Liver (tissue), 3 donors: ENCODE data around the gene TMTC2.

Experiments
- ATF3 ChIP-seq: IDR thresholded peaks from 2 replicates; pipeline ENCODE4 v1.6.1; 2016; ENCODE audit warnings: antibody characterized with exemption
- CTCF ChIP-seq: fragments of 150-350 bp; IDR thresholded peaks from 2 replicates; pipeline ENCODE4 v1.5.1; 2017; ENCODE audit warnings: improper control_type of control experiment, low read depth, low read length; ENCODE audit not compliant: missing input control
- GABPA ChIP-seq, 2 donors: IDR thresholded peaks in 1 of 2; conservative IDR thresholded peaks in 1 of 2; 2 replicates each; pipeline ENCODE4 v1.6.1; 2016; ENCODE audit warnings: antibody characterized with exemption in 2 of 2, mild to moderate bottlenecking in 1 of 2, moderate library complexity in 1 of 2
- JUND ChIP-seq, 2 donors: IDR thresholded peaks; 2 replicates each; pipeline ENCODE4 v1.6.1; 2016; ENCODE audit warnings: antibody characterized with exemption in 2 of 2
- MAX ChIP-seq: IDR thresholded peaks from 2 replicates; pipeline ENCODE4 v1.6.1; 2016; ENCODE audit warnings: antibody characterized with exemption
- RAD21 ChIP-seq, 2 donors: IDR thresholded peaks; 2 replicates each; pipeline ENCODE4 v1.6.1; 2016; ENCODE audit warnings: antibody characterized with exemption in 2 of 2, mild to moderate bottlenecking in 2 of 2
- REST ChIP-seq: IDR thresholded peaks from 2 replicates; pipeline ENCODE4 v1.6.1; 2016; ENCODE audit warnings: antibody characterized with exemption, mild to moderate bottlenecking
- SP1 ChIP-seq: IDR thresholded peaks from 2 replicates; pipeline ENCODE4 v1.6.1; 2018; ENCODE audit warnings: antibody characterized with exemption, mild to moderate bottlenecking
- TAF1 ChIP-seq: conservative IDR thresholded peaks from 2 replicates; pipeline ENCODE4 v1.6.1; 2016; ENCODE audit warnings: antibody characterized with exemption, mild to moderate bottlenecking
- YY1 ChIP-seq: IDR thresholded peaks from 2 replicates; pipeline ENCODE4 v1.6.1; 2016; ENCODE audit warnings: antibody characterized with exemption, mild to moderate bottlenecking
- ZBTB33 ChIP-seq: IDR thresholded peaks from 2 replicates; pipeline ENCODE4 v1.6.1; 2016; ENCODE audit warnings: antibody characterized with exemption
- donor health status: healthy.
- donor health status: healthy.

- TF ChIP-seq JUND (IDR thresholded peaks at IDR 0.05), result no peak
- TF ChIP-seq CTCF, result no peak
- TF ChIP-seq MAX, result no peak
- TF ChIP-seq YY1, result no peak
- TF ChIP-seq TAF1, result no peak
- TF ChIP-seq REST, result no peak
- no peak for TF ChIP-seq ZBTB33
- TF ChIP-seq RAD21 (IDR thresholded peaks at IDR 0.05), result no peak
- no peak for TF ChIP-seq SP1
- TF ChIP-seq GABPA (IDR thresholded peaks at IDR 0.05 in 1 of 2, conservative IDR thresholded peaks at IDR 0.05 in 1 of 2), result no peak
- no peak for TF ChIP-seq ATF3
These were observed 352.7 kb downstream of the TMTC2 start for GRCh38 chr12:83039413-83039812.
